Hematopoietic multipotent progenitor cell (in vitro differentiated cells): ENCODE data around the gene WDR27. TPM values are rescaled to one million over a fixed set of nuclear protein-coding genes. Genes with fewer than 3 reads are reported as not detected.
"Not testable (repeated sequence)": the region's sequence is repeated elsewhere in the genome, so short reads cannot be mapped to it uniquely, and the experiment has no call there.

Source experiments
- DNase-seq, 3 donors: peaks; one replicate each; pipeline ENCODE4 v3.0.0-alpha.2; 2011 to 2015; ENCODE audit warnings: low read depth in 2 of 3, low spot score in 2 of 3
- total RNA-seq: library from RNA; depleted of rRNA; stranded (reverse); fragments of >200 nt; gene quantifications from one replicate; pipeline ENCODE4 v1.2.3, GENCODE V29; 2012

WDR27 gene
- total RNA-seq, 1 donor = 28.0 TPM

DNA sequence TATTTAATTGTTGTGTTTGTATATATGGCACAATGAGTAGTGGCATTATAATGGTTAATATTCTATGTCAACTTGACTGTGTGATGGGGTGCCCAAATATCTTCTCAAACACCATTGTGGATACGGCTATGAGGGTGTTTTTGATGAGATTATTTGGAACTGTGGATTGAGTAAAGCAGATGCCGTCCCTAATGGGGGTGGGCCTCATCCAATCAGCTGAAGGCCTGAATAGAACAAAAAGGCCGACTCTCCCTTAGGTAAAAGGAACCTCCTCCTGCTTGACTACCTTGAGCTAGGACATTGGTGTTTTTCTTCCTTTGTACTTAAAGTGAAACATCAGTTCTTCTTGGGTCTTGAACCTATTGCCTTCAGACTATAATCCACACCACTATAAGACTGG, 207.8 kb downstream of the WDR27 start:
- no peak for DNase-seq

DNA sequence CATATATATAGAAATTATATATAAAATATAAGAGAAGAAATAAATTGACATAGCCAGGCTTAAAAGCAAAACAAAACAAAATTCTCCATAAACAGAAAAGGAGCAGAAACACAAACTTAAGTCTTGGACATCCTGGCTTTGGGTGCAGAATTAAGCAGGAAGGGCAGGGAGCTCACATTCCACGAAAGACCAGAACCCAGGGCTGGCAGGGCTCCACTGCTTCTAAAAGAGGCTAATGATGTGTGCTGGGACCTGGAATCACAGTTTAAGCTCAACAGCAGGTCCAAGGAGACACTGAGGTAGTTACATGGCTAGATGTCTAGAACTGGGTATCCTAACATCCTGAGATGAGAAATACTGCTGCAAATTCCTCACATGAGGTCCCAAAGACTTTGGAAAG, 210.3 kb downstream of the WDR27 start:
- no peak for DNase-seq

DNA sequence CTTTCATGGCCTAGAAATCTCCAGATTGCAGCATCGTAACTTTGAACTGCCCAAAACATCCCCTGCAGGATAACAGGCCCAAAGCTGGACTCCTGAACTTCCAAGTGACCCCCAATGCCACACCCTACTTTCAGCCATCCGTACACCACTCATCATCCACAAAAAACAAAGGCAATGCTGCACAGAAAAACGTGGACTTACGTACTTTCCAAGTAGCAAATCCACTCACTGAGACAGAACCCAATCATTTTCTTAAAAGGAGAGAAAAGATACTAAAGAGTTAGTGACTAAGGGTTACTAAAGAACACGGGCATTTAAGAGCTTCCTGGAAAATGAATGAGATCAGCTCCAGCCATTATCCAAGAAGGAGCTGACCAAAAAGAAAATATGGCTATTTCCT, 211.0 kb downstream of the WDR27 start:
- DNase-seq = no peak

DNA sequence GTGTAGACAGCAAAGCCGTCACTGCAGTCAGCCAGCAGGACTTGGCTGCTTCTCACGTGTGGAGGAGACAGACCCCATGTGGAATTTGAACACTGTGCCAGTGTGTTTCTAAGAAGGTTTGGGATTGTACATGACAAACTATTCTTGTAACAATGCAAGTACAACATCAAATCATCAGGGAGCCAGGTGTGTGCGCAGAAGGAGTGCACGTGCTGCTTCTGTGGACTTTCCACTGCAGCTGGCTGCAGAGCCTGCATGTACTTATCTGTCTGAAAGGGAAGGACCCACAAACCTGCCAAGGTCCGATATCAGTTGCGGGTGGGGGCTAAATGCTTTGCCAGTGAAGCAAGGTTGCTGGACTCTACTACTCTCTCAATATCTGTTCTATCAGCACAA, 211.6 kb downstream of the WDR27 start:
- DNase-seq = no peak

DNA sequence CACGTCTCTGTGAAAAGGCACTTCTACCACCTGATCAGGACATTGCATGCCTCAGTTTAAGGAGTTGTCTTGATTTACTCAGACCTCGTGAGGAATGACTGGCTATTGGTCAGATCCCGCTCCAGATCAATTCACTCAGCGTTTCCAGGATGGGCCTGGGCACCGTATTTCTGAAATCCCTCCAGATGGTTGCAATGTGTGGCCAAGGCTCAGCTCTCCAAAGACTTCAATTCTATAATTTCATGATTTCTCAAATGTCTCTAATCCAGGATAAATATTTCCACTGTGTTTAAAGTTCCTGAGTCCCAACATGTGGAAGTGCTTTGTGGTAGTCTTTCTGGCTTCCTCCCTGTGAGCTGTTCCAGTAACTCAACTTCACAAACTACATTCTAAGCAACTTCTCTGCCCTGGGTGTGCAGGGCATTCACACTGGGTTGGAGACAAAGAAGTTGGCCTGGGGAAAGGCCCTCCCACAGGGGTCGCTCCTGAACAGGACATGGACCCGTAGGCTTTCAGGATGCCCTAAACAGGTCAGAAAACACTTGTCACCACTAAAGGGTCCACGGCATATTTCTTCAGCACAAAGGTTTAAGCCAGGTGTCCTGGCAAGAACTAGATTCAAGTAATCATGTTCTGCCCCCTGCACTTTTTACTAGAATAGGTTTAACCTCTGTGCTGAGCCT, 212.1 kb downstream of the WDR27 start:
- DNase-seq = no peak

DNA sequence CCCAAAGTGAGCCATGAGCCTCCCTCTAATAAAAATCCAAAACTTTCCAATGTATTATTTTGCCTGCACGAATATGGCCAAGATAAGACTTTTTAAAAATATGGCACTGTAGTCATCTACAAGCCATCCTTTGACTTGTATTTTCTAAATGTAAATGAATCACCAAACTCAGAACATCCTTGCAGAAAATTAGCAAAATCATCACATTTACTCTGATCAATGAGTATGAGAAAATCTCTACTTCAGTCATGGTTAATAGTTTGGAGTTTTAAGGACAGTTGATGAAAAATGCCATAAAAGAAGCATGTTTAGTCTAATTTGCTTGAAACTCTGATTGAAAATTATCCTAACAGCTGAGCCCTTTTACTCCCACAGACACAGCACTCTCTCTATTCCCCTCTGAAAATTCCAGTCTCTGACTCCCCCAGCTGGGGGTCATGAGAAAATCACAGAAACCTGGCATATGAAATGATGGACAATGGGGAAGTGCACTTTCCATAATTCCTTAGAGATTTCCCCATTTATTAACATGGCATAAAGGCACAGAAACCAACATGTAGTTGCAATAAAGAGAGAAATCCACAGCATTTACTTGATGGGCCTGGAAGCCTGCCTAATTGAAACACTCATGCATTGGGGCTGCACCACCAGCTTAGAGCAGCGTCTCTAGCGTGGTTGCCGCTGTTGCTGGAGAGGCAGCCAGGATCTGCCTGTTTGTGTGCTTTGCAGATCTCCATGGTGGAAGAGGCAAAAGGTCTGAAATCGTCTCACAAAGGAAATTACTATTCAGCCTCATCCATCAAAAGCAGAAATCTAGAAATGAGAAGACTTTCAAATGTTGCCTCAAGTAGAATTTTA, 214.0 kb downstream of the WDR27 start:
- no peak for DNase-seq

DNA sequence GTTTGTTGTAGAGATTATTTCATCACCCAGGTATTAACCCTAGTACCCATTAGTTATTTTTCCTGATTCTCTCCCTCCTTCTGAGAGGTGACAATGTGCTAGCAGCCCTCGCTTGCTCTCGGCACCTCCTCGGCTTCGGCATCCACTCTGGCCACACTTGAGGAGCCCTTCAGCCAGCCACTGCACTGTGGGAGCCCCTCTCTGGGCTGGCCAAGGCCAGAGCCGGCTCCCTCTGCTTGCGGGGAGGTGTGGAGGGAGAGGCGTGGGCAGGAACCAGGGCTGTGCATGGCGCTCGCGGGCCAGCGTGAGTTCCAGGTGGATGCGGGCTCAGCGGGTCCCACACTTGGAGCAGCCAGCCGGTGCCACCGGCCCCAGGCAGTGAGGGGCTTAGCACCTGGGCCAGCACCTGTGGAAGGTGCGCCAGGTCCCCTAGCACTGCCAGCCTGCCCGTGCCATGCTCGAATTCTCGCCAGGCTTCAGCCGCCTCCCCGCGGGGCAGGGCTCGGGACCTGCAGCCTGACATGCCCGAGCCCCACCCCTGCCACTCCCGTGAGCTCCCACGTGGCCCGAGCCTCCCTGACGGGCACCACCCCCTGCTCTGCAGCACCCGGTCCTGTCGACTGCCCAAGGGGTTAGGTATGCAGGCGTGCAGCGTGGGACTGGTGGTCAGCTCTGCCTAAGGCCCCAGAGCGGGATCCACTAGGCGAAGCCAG, 221.9 kb downstream of the WDR27 start:
- DNase-seq = no peak

DNA sequence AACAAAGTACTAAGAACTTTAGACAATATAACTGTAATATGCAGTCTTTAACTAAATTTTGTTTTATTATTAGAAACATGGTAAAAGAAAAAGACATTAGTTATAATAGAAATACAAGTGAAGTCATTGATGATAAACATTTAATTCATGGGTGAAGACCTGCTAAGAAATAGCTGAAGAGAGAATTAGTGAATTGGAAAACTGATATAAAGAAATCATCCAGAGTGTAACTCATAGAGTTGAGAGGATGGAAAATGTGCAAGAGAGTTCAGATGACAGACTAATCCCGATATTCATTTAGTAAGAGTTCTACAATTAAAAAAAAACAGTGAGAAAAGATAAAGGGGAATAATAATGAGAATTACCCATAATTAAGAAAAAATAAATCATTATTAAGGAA, 227.5 kb downstream of the WDR27 start:
- no peak for DNase-seq

DNA sequence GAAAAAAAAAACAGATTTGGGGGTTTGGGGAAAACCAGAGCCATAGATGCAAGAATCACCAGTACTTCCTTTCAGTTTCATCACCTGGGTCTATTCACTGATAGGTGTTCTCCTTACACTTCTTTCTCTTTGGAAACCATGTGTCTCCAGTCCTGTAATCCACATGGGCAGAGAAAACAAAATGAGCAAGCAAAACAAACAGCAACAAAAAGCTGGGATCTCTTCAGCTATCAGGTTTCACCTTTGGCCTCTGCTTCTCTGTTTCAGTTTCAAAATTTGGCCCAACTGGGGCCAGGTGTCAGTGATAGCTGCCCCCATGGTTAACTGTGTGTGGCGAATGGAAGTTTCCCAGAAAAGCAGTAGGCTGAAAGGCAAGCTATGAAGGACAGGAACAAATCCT, 228.2 kb downstream of the WDR27 start:
- no peak for DNase-seq

DNA sequence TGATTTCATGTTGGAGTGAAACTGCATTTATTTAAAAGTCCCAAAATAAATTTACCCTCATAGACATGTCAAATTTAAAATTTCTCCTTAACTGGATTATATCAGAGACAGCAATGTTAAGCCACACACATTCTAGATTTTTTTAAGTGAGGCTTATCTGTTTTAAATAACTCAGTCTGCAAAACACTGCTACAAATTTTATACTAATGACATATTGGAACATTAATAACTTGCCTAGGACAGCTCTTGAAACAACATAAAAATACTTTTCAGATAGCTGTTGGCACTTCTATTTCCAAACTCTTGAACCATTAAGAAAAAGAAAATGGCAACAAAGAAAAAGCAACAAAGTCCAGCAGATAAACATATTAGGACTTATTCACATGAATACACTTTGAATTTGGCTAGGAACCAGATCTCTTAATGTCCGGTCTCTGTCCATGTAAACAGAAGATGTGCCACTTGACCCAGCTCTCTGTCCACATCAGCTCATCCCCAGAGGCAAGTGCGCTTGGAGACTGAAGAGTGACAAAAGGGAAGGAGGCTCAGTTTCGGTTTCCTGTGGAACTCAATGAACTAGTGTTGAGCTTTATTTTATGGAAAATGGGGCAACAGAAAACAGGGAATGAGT, 228.9 kb downstream of the WDR27 start:
- DNase-seq = no peak

DNA sequence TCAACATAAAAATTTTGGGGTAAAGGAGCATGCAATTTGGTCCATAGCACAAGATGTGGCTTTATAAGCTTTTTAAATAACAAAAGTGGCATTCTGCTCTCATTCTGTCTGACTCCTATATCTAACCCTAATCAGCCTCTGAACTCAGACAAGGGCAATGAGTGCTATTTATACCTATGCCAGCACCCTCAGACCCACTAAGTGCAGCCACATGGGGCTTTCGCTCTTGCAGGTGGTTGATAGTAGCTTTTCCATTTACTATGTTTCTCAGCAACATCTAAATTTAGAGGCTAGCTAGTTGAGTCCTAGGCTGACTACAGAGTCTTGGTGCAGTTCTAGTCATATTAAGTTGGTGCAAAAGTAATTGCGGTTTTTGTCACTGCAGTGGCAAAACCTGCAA, 231.0 kb downstream of the WDR27 start:
- no peak for DNase-seq

DNA sequence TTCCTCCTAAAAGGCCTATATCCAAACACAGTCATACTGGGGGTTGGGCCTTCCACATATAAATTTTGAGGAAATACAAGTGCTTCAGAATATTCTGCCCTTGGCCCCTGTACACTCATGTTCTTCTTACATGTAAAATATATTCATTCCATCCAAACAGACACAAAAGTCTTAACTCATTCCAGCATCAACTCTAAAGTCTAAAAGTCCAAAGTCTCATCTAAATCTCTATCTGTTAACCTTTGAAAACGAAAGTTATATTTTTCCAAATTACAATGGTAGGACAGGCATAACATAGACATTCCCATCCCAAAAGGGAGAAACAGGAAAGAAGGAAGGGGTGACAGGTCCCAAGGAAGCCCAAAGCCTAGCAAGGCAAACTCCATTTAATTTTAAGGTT, 232.8 kb downstream of the WDR27 start:
- no peak for DNase-seq

DNA sequence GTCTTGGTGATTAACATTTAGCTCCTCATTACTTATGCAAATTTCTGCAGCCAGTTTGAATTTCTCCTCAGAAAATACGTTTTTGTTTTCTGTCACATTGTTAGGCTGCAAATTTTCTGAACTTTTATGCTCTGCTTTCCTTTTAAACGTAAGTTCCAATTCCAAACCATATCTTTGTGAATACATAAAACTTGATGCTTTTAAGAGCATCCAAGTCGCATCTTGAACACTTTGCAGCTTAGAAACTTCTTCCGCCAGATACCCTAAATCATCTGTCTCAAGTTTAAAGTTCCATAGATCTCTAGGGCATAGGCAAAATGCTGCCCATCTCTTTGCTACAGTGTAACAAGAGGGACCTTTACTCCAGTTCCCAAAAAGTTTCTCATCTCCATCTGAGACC, 234.1 kb downstream of the WDR27 start:
- not testable (repeated sequence) for DNase-seq

DNA sequence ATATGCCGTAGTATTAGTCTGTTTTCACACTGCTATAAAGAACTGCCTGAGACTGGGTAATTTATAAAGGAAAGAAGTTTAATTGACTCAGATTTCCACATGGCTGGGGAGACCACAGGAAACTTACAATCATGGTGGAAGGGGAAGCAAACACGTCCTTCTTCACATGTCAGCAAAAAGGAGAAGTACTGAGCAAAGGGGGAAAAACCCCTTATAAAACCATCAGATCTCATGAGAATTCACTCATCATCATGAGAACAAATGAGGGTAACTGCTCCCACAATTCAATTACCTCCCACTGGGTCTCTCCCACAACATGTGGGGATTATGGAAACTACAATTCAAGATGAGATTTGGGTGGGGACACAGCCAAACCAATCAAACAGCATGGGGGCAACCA, 235.6 kb downstream of the WDR27 start:
- not testable (repeated sequence) for DNase-seq

DNA sequence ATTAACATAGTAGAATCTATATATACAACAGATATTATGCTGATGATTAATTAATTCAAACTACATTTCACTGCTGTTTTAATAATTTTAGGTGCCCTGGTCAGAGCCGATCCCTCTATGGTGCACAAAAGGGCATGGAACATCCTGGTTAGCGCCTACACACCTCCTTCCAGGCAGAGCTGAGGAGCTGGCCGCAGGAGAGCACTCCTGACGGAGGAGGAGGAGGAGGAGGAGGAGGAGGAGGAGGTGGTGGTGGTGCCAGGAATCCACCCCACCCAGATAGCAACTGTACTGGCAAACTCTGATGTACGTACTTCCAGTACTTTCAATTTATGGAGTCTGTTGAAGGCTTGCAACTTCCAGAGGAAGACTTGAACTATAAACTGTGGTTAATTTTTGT, 244.1 kb downstream of the WDR27 start:
- no peak for DNase-seq

DNA sequence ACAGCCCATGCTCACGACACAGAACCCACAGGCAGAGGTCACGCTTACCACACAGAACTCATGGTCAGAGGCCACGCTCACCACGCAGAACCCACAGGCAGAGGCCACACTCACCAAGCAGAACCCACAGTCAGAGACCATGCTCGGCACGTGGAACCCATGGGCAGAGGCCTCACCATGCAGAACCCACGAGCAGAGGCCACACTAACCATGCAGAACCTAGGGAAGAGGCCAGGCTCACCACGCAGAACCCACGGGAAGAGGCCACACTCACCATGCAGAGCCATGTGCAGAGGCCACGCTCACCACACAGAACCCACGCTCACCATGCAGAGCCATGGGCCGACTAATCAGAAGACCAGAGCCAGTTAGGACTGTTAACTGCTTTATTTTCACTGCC, 245.0 kb downstream of the WDR27 start:
- no peak for DNase-seq

DNA sequence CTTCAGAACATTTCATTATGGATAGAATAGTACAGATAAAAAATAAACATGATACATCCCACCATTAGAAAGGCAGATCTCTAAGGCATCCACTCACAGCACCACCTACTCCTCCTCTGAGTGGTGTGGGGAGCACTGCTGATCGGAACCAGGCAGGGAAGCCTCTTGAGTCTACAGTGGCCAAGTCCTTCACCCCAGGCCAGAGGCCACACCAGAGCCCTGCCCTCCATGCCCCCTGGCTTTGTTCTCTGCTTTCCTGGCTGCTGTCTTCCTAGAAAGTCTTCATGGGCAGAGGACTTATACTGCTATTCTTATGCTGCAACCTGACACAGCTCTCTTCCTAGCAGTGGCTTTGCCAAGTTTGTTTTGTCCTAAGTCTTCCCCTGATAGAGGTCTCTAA, 246.4 kb downstream of the WDR27 start:
- no peak for DNase-seq

DNA sequence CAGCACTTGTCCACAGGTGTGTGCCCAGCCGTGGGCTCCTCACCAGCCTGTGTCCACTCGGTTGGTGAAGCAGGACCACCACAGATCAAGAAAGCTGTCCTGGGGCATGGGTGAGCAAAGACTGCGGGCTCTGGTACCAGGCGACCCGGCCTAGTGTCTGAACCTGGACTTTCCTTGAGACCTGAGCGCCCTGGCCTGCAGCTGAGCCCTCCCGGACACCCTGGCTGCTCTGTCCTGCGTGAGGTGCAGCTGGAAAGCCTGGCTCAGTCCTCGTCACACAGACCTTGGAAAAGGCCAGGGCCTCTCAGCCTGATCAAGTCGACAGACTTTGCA, 247.0 kb downstream of the WDR27 start:
- no peak for DNase-seq

DNA sequence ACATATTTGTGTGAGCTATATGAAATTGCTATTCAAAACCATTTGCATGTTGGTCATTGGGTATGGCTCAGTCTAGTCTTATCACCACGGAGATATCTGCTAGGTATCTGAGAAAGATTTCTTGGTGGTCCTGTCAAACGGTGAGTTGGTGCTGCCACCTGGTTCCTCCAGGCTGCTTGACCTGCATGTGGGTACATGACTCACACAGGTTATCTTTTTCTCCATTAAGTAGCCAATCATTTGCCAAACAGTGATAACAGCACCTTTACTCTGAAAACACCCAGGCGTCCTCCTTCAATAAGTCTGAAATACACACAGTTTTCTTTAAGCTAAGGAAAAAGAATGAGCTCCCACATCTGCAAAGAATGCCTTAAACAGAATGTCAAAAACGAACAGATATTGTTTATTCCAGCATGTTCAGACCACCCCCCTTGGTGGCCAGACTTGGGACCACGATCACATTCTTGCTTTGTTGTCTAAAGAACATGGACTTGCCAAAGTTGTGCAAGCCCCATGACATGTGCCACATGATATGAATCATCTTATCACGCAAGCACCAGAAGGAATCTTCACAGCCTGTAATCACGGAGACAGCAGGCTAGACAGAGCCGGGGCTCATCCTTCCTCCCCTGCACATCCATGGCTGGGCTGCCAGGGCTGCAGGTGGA, 247.5 kb downstream of the WDR27 start:
- no peak for DNase-seq

DNA sequence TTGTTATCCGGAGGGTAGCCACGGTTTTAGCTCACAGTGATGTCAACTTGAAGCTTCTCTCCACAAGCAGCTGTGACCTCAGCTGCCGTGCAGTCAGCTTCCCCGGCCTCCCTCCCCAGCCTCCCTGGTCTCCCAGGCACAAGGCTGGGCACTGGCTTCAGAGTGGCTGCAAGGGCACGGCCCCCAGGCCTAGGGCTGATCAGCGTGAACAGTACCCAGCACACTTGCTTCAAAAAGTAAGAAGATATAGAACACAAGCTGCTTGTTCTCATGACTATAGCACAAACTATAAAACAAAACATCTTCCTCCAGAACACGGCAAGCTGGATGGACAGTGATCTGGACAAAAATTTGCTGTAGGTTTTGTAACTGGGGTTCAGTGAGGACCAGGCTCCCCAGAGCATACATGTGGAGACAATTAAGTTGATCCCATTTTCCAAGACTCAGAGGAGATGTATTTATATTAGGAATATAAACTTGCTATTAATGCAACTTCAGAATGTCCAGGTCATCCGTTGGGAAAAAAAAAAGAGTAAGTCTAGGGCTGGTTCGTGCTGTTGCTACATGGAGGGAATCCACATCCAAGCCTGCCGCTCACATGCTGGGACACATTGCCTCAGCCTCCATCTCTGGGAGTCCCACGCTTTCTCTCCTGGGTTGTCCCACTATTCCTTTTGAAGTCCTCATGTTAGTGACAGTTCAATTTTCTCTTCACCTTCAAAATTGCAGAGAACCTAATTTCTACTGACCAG, 248.8 kb downstream of the WDR27 start:
- DNase-seq = no peak
